Endothelial cell of umbilical vein (primary cell): ENCODE results near the gene TP53BP1. TPM values are rescaled to one million over a fixed set of nuclear protein-coding genes. Genes with fewer than 3 reads are reported as not detected.

ENCODE experiments used
- BruUV-seq: library from RNA; stranded (reverse); fragments of 400-500 nt; replicated peaks from 2 replicates; lab custom pipeline; 2021; lab: Mats Ljungman, UMichigan
- CTCF ChIA-PET: fragments of 300-600, 350-600 bp; sonication (Branson Sonifier 250); formaldehyde crosslinking; loops from one replicate; lab custom pipeline; 2021; ENCODE audit warnings: antibody characterized with exemption, inconsistent platforms; lab: Charles Lee
- POLR2A ChIA-PET: fragments of 300-600, 350-600 bp; sonication (Branson Sonifier 250); formaldehyde crosslinking; loops from one replicate; lab custom pipeline; 2021; ENCODE audit warnings: antibody characterized with exemption, inconsistent platforms; lab: Charles Lee
- DNase-seq: peaks from one replicate; pipeline ENCODE4 v3.0.0-alpha.2; 2011; ENCODE audit warnings: low read depth, low spot score
- FAIRE-seq: peaks from 2 replicates; lab custom pipeline; 2011; peaks lifted over from hg19 to GRCh38; lab: Jason Lieb, UNC
- H2AFZ ChIP-seq: 2 replicates; pipeline ENCODE4 v1.6.0; 2012; ENCODE audit warnings: low read depth, low read length, control low read depth, inconsistent platforms
- H3K27ac ChIP-seq: 2 replicates; pipeline ENCODE4 v1.5.1; 2011; ENCODE audit warnings: low read depth, mild to moderate bottlenecking, control low read depth, low read length, moderate library complexity; ENCODE audit not compliant: insufficient read depth
- H3K27me3 ChIP-seq, 2 experiments: 2 replicates each; pipeline versions ENCODE4 v1.6.0 to v1.6.1; 2011; ENCODE audit warnings: low read length in 2 of 2, mixed read lengths in 1 of 2; ENCODE audit not compliant: control insufficient read depth in 2 of 2, insufficient read depth in 2 of 2
- H3K36me3 ChIP-seq, 2 experiments: 2 replicates in 1 of 2; 3 replicates in 1 of 2; pipeline ENCODE4 v1.5.1; 2011; ENCODE audit warnings: low read length in 2 of 2, mild to moderate bottlenecking in 1 of 2, moderate library complexity in 1 of 2; ENCODE audit not compliant: control insufficient read depth in 2 of 2, insufficient read depth in 2 of 2; ENCODE audit errors: extremely low read depth in 1 of 2
- H3K4me1 ChIP-seq: 3 replicates; pipeline ENCODE4 v1.5.1; 2011; ENCODE audit warnings: mild to moderate bottlenecking, low read length; ENCODE audit not compliant: control insufficient read depth, insufficient read depth; ENCODE audit errors: extremely low read depth
- H3K4me2 ChIP-seq: 2 replicates; pipeline ENCODE4 v1.6.1; 2011; ENCODE audit warnings: low read length, control low read depth, mixed read lengths; ENCODE audit not compliant: insufficient read depth
- H3K4me3 ChIP-seq, 3 experiments: fragments of 200-600 bp in 1 of 3; sonication (generic), shearing (Covaris generic) in 1 of 3; replicated peaks in 1 of 3; 2 replicates each; pipeline ENCODE4 v1.5.1; 2011 to 2016; ENCODE audit warnings: control low read depth in 3 of 3, low read length in 3 of 3, mild to moderate bottlenecking in 2 of 3, inconsistent platforms in 1 of 3, low read depth in 1 of 3, moderate library complexity in 1 of 3; ENCODE audit not compliant: insufficient read depth in 1 of 3
- H3K79me2 ChIP-seq: 2 replicates; pipeline ENCODE4 v1.6.0; 2012; ENCODE audit warnings: low read length, inconsistent platforms; ENCODE audit not compliant: control insufficient read depth, insufficient read depth
- H3K9ac ChIP-seq: replicated peaks from 2 replicates; pipeline ENCODE3; 2011; ENCODE audit warnings: low read length, control low read depth; ENCODE audit not compliant: insufficient read depth; ENCODE audit errors: extremely low read depth
- H3K9me1 ChIP-seq: replicated peaks from 3 replicates; pipeline ENCODE4 v1.6.0; 2011; ENCODE audit warnings: mild to moderate bottlenecking, low read length; ENCODE audit not compliant: control insufficient read depth, insufficient read depth; ENCODE audit errors: extremely low read depth
- H3K9me3 ChIP-seq: replicated peaks from 2 replicates; pipeline ENCODE4 v1.5.1; 2012; ENCODE audit warnings: low read length, inconsistent platforms; ENCODE audit not compliant: control insufficient read depth, insufficient read depth
- H4K20me1 ChIP-seq: replicated peaks from 2 replicates; pipeline ENCODE3; 2011; ENCODE audit warnings: mild to moderate bottlenecking, low read length; ENCODE audit not compliant: control insufficient read depth, insufficient read depth; ENCODE audit errors: extremely low read depth
- EZH2 ChIP-seq: IDR thresholded peaks from 2 replicates; pipeline ENCODE4 v1.6.1; 2012; ENCODE audit warnings: borderline replicate concordance, low read depth, mild to moderate bottlenecking, moderate library complexity, low read length, inconsistent platforms; ENCODE audit not compliant: severe bottlenecking
- FOS ChIP-seq: IDR thresholded peaks from 2 replicates; pipeline ENCODE4 v1.6.1; 2011; ENCODE audit warnings: mild to moderate bottlenecking, low read length, moderate library complexity, borderline replicate concordance; ENCODE audit not compliant: insufficient read depth
- GATA2 ChIP-seq: IDR thresholded peaks from 2 replicates; pipeline ENCODE4 v1.7.0; 2011; ENCODE audit warnings: low read depth, mild to moderate bottlenecking, moderate library complexity, mixed read lengths, low read length; ENCODE audit not compliant: insufficient read length, insufficient read depth
- JUN ChIP-seq: IDR thresholded peaks from 2 replicates; pipeline ENCODE4 v1.6.1; 2011; ENCODE audit warnings: borderline replicate concordance, low read depth; ENCODE audit not compliant: insufficient read length, insufficient read depth
- MAX ChIP-seq: IDR thresholded peaks from 2 replicates; pipeline ENCODE4 v1.6.1; 2011; ENCODE audit not compliant: insufficient read depth, insufficient read length
- MYC ChIP-seq: IDR thresholded peaks from one replicate; pipeline ENCODE4 v1.6.1; 2011; ENCODE audit warnings: mild to moderate bottlenecking, low read depth, low read length
- POLR2A ChIP-seq: IDR thresholded peaks from 2 replicates; pipeline ENCODE4 v1.6.1; 2012; ENCODE audit warnings: low read depth, mild to moderate bottlenecking, control low read depth, low read length
- POLR2AphosphoS5 ChIP-seq: IDR thresholded peaks from 2 replicates; pipeline ENCODE4 v1.6.1; 2012; ENCODE audit warnings: low read depth, mild to moderate bottlenecking, control low read depth, low read length, moderate library complexity; ENCODE audit not compliant: insufficient read depth
- dilution Hi-C: fragments of 300-500 bp; cut with MboI; formaldehyde crosslinking; loops from one replicate; pipeline ENCODE4 v1.15.0; 2019; ENCODE audit warnings: low sequenced_read_pairs; ENCODE audit not compliant: extremely low pct_ligation_motif_present
- intact Hi-C: fragments of 100-400 bp; cut with micrococcal nuclease; formaldehyde crosslinking; loops from one replicate; pipeline ENCODE4 v1.10.0; 2022
- polyA plus RNA-seq, 4 experiments: library from polyadenylated mRNA; depleted of rRNA in 3 of 4; stranded (reverse) in 3 of 4; unstranded in 1 of 4; fragments of >200 nt; gene quantifications; 2 replicates each; pipeline versions ENCODE4 v1.2.1 to v1.2.3, GENCODE V29; 2011 to 2012; ENCODE audit warnings: missing spikeins in 1 of 4
- total RNA-seq: library from RNA; stranded (reverse); gene quantifications from 2 replicates; pipeline ENCODE4 v1.2.3, GENCODE V29; 2021
- TF ChIP-seq, protein P1 (sequence below), 2 donors: IDR thresholded peaks; 1 replicate in 1 of 2; 2 replicates in 1 of 2; pipeline ENCODE4 v1.5.1; 2011; ENCODE audit warnings: low read length in 2 of 2, mild to moderate bottlenecking in 2 of 2, moderate library complexity in 2 of 2, control low read depth in 1 of 2, inconsistent platforms in 1 of 2, low read depth in 1 of 2; ENCODE audit not compliant: insufficient read depth in 1 of 2; ENCODE audit errors: extremely low read depth in 1 of 2

The TP53BP1 gene
- total and polyA plus RNA-seq, 2 donors (not counting 3 experiments of a cell fraction or from before 2014, with no cell fraction given), result 28.1 to 59.5 TPM

- Histone ChIP-seq H3K27ac (no peak overlapping the region), H4K20me1 (no peaks in the 10 kb centered on the region), H2AFZ (no peak overlapping the region), H3K9me1 (no peaks in the 10 kb centered on the region), H3K9ac (no peak overlapping the region), H3K4me1 (no peaks in the 10 kb centered on the region), H3K9me3 (no peaks in the 10 kb centered on the region), H3K27me3 (no peaks in the 10 kb centered on the region), H3K4me3 (no peak overlapping the region), H3K36me3 (peaks cover 4 to 8% of the 10 kb centered on the region in 2 experiments), H3K79me2 (no peaks in the 10 kb centered on the region), H3K4me2 (no peak overlapping the region)
- ChIA-PET POLR2A (no interaction called here), CTCF (no interaction called here)
- intact Hi-C loops (no loop called here), dilution Hi-C loops (no loop called here)
- DNase-seq, result no peak
- TF ChIP-seq MAX (no peak), JUN (no peak), EZH2 (no peak), FOS (no peak), MYC (no peak), GATA2 (no peak), POLR2A (no peak), POLR2AphosphoS5 (no peak)
- TF ChIP-seq, protein P1, sequence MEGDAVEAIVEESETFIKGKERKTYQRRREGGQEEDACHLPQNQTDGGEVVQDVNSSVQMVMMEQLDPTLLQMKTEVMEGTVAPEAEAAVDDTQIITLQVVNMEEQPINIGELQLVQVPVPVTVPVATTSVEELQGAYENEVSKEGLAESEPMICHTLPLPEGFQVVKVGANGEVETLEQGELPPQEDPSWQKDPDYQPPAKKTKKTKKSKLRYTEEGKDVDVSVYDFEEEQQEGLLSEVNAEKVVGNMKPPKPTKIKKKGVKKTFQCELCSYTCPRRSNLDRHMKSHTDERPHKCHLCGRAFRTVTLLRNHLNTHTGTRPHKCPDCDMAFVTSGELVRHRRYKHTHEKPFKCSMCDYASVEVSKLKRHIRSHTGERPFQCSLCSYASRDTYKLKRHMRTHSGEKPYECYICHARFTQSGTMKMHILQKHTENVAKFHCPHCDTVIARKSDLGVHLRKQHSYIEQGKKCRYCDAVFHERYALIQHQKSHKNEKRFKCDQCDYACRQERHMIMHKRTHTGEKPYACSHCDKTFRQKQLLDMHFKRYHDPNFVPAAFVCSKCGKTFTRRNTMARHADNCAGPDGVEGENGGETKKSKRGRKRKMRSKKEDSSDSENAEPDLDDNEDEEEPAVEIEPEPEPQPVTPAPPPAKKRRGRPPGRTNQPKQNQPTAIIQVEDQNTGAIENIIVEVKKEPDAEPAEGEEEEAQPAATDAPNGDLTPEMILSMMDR (IDR thresholded peaks at IDR 0.05; ENCODE audit: extremely low read depth in 1 of 2, insufficient read depth in 1 of 2, low read depth in 1 of 2, low read length in 2 of 2), result no peak
- no TSS peak for BruUV-seq
- FAIRE-seq, result no peak
Observed at GRCh38 chr15:43378601-43379000, 114.4 kb downstream of the TP53BP1 start.
